ENCODE results near the gene KCNT2. TPM values are rescaled to one million over a fixed set of nuclear protein-coding genes. Genes with fewer than 3 reads are reported as not detected.

The KCNT2 gene
- total RNA-seq, 1 donor from 2014 or later, result 5.9 TPM

GRCh38 chr1:196607981-196608380 is 259 bp downstream of the KCNT2 start:
- peaks cover 4% of the 10 kb centered on the region for H3K4me1 Mint-ChIP-seq (ENCODE audit: low read depth, unreplicated experiment)
- Histone ChIP-seq H3K4me1 (ENCODE audit: insufficient read depth, low read length) (no peaks in the 10 kb centered on the region), H4K20me1 (ENCODE audit: insufficient read depth, low read length) (no peaks in the 10 kb centered on the region), H3K4me3 (ENCODE audit: insufficient read depth, low read depth, low read length) (peak overlapping the region; percentile 86), H3K79me2 (ENCODE audit: insufficient read depth, low read length) (no peaks in the 10 kb centered on the region), H3K9me3 (ENCODE audit: insufficient read depth, low read depth, low read length) (no peaks in the 10 kb centered on the region), H3K36me3 (ENCODE audit: insufficient read depth, low read length) (no peaks in the 10 kb centered on the region), H2AFZ (ENCODE audit: low read depth, low read length) (peak overlapping the region; percentile 96), H3K4me2 (ENCODE audit: low read length) (peak overlapping the region; percentile 100), H3K27me3 (ENCODE audit: insufficient read depth, low read length) (no peaks in the 10 kb centered on the region), H3K27ac (ENCODE audit: low read depth, low read length) (no peak overlapping the region), H3K9ac (ENCODE audit: low read length) (peak overlapping the region; percentile 86)
- FAIRE-seq (no peak), DNase-seq (ENCODE audit: low read depth) (no peak)
- H3K27me3 Mint-ChIP-seq (ENCODE audit: low read depth, unreplicated experiment), result no peaks in the 10 kb centered on the region
- TF ChIP-seq CTCF (IDR thresholded peaks at IDR 0.05; ENCODE audit: insufficient read depth, low read depth, low read length), result no peak
- TF ChIP-seq EZH2 (IDR thresholded peaks at IDR 0.05; ENCODE audit: insufficient read depth, low read length), result no peak
- H3K9me3 Mint-ChIP-seq (ENCODE audit: unreplicated experiment), result no peaks in the 10 kb centered on the region
- no peaks in the 10 kb centered on the region for H3K36me3 Mint-ChIP-seq (ENCODE audit: low read depth, unreplicated experiment)
- peak overlapping the region; percentile 99 for H3K4me3 Mint-ChIP-seq (ENCODE audit: unreplicated experiment)
- peak overlapping the region; percentile 92 for H3K27ac Mint-ChIP-seq (ENCODE audit: unreplicated experiment)

- no peak overlapping the region for H3K4me3 ChIP-seq (ENCODE audit: insufficient read depth, low read depth, low read length)
- no peaks in the 10 kb centered on the region for H3K27me3 ChIP-seq (ENCODE audit: insufficient read depth, low read length)
- no peak overlapping the region for H3K4me2 ChIP-seq (ENCODE audit: low read length)
- Mint-ChIP-seq H3K27ac (ENCODE audit: unreplicated experiment) (no peak overlapping the region), H3K27me3 (ENCODE audit: low read depth, unreplicated experiment) (no peaks in the 10 kb centered on the region), H3K4me3 (ENCODE audit: unreplicated experiment) (no peak overlapping the region), H3K9me3 (ENCODE audit: unreplicated experiment) (no peaks in the 10 kb centered on the region), H3K36me3 (ENCODE audit: low read depth, unreplicated experiment) (no peaks in the 10 kb centered on the region), H3K4me1 (ENCODE audit: low read depth, unreplicated experiment) (peaks cover 4% of the 10 kb centered on the region)
- FAIRE-seq, result no peak
- no peaks in the 10 kb centered on the region for H4K20me1 ChIP-seq (ENCODE audit: insufficient read depth, low read length)
- TF ChIP-seq EZH2 (IDR thresholded peaks at IDR 0.05; ENCODE audit: insufficient read depth, low read length), result no peak
- TF ChIP-seq CTCF (IDR thresholded peaks at IDR 0.05; ENCODE audit: insufficient read depth, low read depth, low read length), result no peak
- DNase-seq (ENCODE audit: low read depth), result no peak
- no peaks in the 10 kb centered on the region for H3K36me3 ChIP-seq (ENCODE audit: insufficient read depth, low read length)
- H3K27ac ChIP-seq (ENCODE audit: low read depth, low read length), result no peak overlapping the region
- no peak overlapping the region for H3K9ac ChIP-seq (ENCODE audit: low read length)
- no peaks in the 10 kb centered on the region for H3K79me2 ChIP-seq (ENCODE audit: insufficient read depth, low read length)
- H3K4me1 ChIP-seq (ENCODE audit: insufficient read depth, low read length), result no peaks in the 10 kb centered on the region
- H3K9me3 ChIP-seq (ENCODE audit: insufficient read depth, low read depth, low read length), result no peaks in the 10 kb centered on the region
- no peak overlapping the region for H2AFZ ChIP-seq (ENCODE audit: low read depth, low read length)
Measured at GRCh38 chr1:196603651-196604050, 4.6 kb downstream of the KCNT2 start.

- Histone ChIP-seq H3K27me3 (ENCODE audit: insufficient read depth, low read length) (no peaks in the 10 kb centered on the region), H3K4me1 (ENCODE audit: insufficient read depth, low read length) (no peaks in the 10 kb centered on the region), H3K9ac (ENCODE audit: low read length) (no peak overlapping the region), H3K27ac (ENCODE audit: low read depth, low read length) (no peak overlapping the region), H3K4me2 (ENCODE audit: low read length) (no peak overlapping the region), H2AFZ (ENCODE audit: low read depth, low read length) (no peak overlapping the region), H3K36me3 (ENCODE audit: insufficient read depth, low read length) (no peaks in the 10 kb centered on the region), H4K20me1 (ENCODE audit: insufficient read depth, low read length) (no peaks in the 10 kb centered on the region), H3K9me3 (ENCODE audit: insufficient read depth, low read depth, low read length) (no peaks in the 10 kb centered on the region), H3K79me2 (ENCODE audit: insufficient read depth, low read length) (no peaks in the 10 kb centered on the region), H3K4me3 (ENCODE audit: insufficient read depth, low read depth, low read length) (no peak overlapping the region)
- H3K27me3 Mint-ChIP-seq (ENCODE audit: low read depth, unreplicated experiment), result no peaks in the 10 kb centered on the region
- H3K27ac Mint-ChIP-seq (ENCODE audit: unreplicated experiment), result no peak overlapping the region
- H3K9me3 Mint-ChIP-seq (ENCODE audit: unreplicated experiment), result no peaks in the 10 kb centered on the region
- no peaks in the 10 kb centered on the region for H3K4me1 Mint-ChIP-seq (ENCODE audit: low read depth, unreplicated experiment)
- no peaks in the 10 kb centered on the region for H3K36me3 Mint-ChIP-seq (ENCODE audit: low read depth, unreplicated experiment)
- TF ChIP-seq CTCF (IDR thresholded peaks at IDR 0.05; ENCODE audit: insufficient read depth, low read depth, low read length), result no peak
- TF ChIP-seq EZH2 (IDR thresholded peaks at IDR 0.05; ENCODE audit: insufficient read depth, low read length), result no peak
- DNase-seq (ENCODE audit: low read depth), result no peak
- H3K4me3 Mint-ChIP-seq (ENCODE audit: unreplicated experiment), result no peak overlapping the region
- no peak for FAIRE-seq
Measured at GRCh38 chr1:196598942-196599748, 9.1 kb downstream of the KCNT2 start.
